Endothelial cell of umbilical vein (primary cell): ENCODE results near the gene FLRT1. TPM values are rescaled to one million over a fixed set of nuclear protein-coding genes. Genes with fewer than 3 reads are reported as not detected.

ENCODE experiments used
- BruUV-seq: library from RNA; stranded (reverse); fragments of 400-500 nt; replicated peaks from 2 replicates; lab custom pipeline; 2021; lab: Mats Ljungman, UMichigan
- CTCF ChIA-PET: fragments of 300-600, 350-600 bp; sonication (Branson Sonifier 250); formaldehyde crosslinking; loops from one replicate; lab custom pipeline; 2021; ENCODE audit warnings: antibody characterized with exemption, inconsistent platforms; lab: Charles Lee
- POLR2A ChIA-PET: fragments of 300-600, 350-600 bp; sonication (Branson Sonifier 250); formaldehyde crosslinking; loops from one replicate; lab custom pipeline; 2021; ENCODE audit warnings: antibody characterized with exemption, inconsistent platforms; lab: Charles Lee
- DNase-seq: peaks from one replicate; pipeline ENCODE4 v3.0.0-alpha.2; 2011; ENCODE audit warnings: low read depth, low spot score
- FAIRE-seq: peaks from 2 replicates; lab custom pipeline; 2011; peaks lifted over from hg19 to GRCh38; lab: Jason Lieb, UNC
- H2AFZ ChIP-seq: 2 replicates; pipeline ENCODE4 v1.6.0; 2012; ENCODE audit warnings: low read depth, low read length, control low read depth, inconsistent platforms
- H3K27ac ChIP-seq: 2 replicates; pipeline ENCODE4 v1.5.1; 2011; ENCODE audit warnings: low read depth, mild to moderate bottlenecking, control low read depth, low read length, moderate library complexity; ENCODE audit not compliant: insufficient read depth
- H3K27me3 ChIP-seq, 2 experiments: 2 replicates each; pipeline versions ENCODE4 v1.6.0 to v1.6.1; 2011; ENCODE audit warnings: low read length in 2 of 2, mixed read lengths in 1 of 2; ENCODE audit not compliant: control insufficient read depth in 2 of 2, insufficient read depth in 2 of 2
- H3K36me3 ChIP-seq, 2 experiments: 2 replicates in 1 of 2; 3 replicates in 1 of 2; pipeline ENCODE4 v1.5.1; 2011; ENCODE audit warnings: low read length in 2 of 2, mild to moderate bottlenecking in 1 of 2, moderate library complexity in 1 of 2; ENCODE audit not compliant: control insufficient read depth in 2 of 2, insufficient read depth in 2 of 2; ENCODE audit errors: extremely low read depth in 1 of 2
- H3K4me1 ChIP-seq: 3 replicates; pipeline ENCODE4 v1.5.1; 2011; ENCODE audit warnings: mild to moderate bottlenecking, low read length; ENCODE audit not compliant: control insufficient read depth, insufficient read depth; ENCODE audit errors: extremely low read depth
- H3K4me2 ChIP-seq: 2 replicates; pipeline ENCODE4 v1.6.1; 2011; ENCODE audit warnings: low read length, control low read depth, mixed read lengths; ENCODE audit not compliant: insufficient read depth
- H3K4me3 ChIP-seq, 3 experiments: fragments of 200-600 bp in 1 of 3; sonication (generic), shearing (Covaris generic) in 1 of 3; replicated peaks in 1 of 3; 2 replicates each; pipeline ENCODE4 v1.5.1; 2011 to 2016; ENCODE audit warnings: control low read depth in 3 of 3, low read length in 3 of 3, mild to moderate bottlenecking in 2 of 3, inconsistent platforms in 1 of 3, low read depth in 1 of 3, moderate library complexity in 1 of 3; ENCODE audit not compliant: insufficient read depth in 1 of 3
- H3K79me2 ChIP-seq: 2 replicates; pipeline ENCODE4 v1.6.0; 2012; ENCODE audit warnings: low read length, inconsistent platforms; ENCODE audit not compliant: control insufficient read depth, insufficient read depth
- H3K9ac ChIP-seq: replicated peaks from 2 replicates; pipeline ENCODE3; 2011; ENCODE audit warnings: low read length, control low read depth; ENCODE audit not compliant: insufficient read depth; ENCODE audit errors: extremely low read depth
- H3K9me1 ChIP-seq: replicated peaks from 3 replicates; pipeline ENCODE4 v1.6.0; 2011; ENCODE audit warnings: mild to moderate bottlenecking, low read length; ENCODE audit not compliant: control insufficient read depth, insufficient read depth; ENCODE audit errors: extremely low read depth
- H3K9me3 ChIP-seq: replicated peaks from 2 replicates; pipeline ENCODE4 v1.5.1; 2012; ENCODE audit warnings: low read length, inconsistent platforms; ENCODE audit not compliant: control insufficient read depth, insufficient read depth
- H4K20me1 ChIP-seq: replicated peaks from 2 replicates; pipeline ENCODE3; 2011; ENCODE audit warnings: mild to moderate bottlenecking, low read length; ENCODE audit not compliant: control insufficient read depth, insufficient read depth; ENCODE audit errors: extremely low read depth
- EZH2 ChIP-seq: IDR thresholded peaks from 2 replicates; pipeline ENCODE4 v1.6.1; 2012; ENCODE audit warnings: borderline replicate concordance, low read depth, mild to moderate bottlenecking, moderate library complexity, low read length, inconsistent platforms; ENCODE audit not compliant: severe bottlenecking
- FOS ChIP-seq: IDR thresholded peaks from 2 replicates; pipeline ENCODE4 v1.6.1; 2011; ENCODE audit warnings: mild to moderate bottlenecking, low read length, moderate library complexity, borderline replicate concordance; ENCODE audit not compliant: insufficient read depth
- GATA2 ChIP-seq: IDR thresholded peaks from 2 replicates; pipeline ENCODE4 v1.7.0; 2011; ENCODE audit warnings: low read depth, mild to moderate bottlenecking, moderate library complexity, mixed read lengths, low read length; ENCODE audit not compliant: insufficient read length, insufficient read depth
- JUN ChIP-seq: IDR thresholded peaks from 2 replicates; pipeline ENCODE4 v1.6.1; 2011; ENCODE audit warnings: borderline replicate concordance, low read depth; ENCODE audit not compliant: insufficient read length, insufficient read depth
- MYC ChIP-seq: IDR thresholded peaks from one replicate; pipeline ENCODE4 v1.6.1; 2011; ENCODE audit warnings: mild to moderate bottlenecking, low read depth, low read length
- POLR2A ChIP-seq: IDR thresholded peaks from 2 replicates; pipeline ENCODE4 v1.6.1; 2012; ENCODE audit warnings: low read depth, mild to moderate bottlenecking, control low read depth, low read length
- POLR2AphosphoS5 ChIP-seq: IDR thresholded peaks from 2 replicates; pipeline ENCODE4 v1.6.1; 2012; ENCODE audit warnings: low read depth, mild to moderate bottlenecking, control low read depth, low read length, moderate library complexity; ENCODE audit not compliant: insufficient read depth
- dilution Hi-C: fragments of 300-500 bp; cut with MboI; formaldehyde crosslinking; loops from one replicate; pipeline ENCODE4 v1.15.0; 2019; ENCODE audit warnings: low sequenced_read_pairs; ENCODE audit not compliant: extremely low pct_ligation_motif_present
- intact Hi-C: fragments of 100-400 bp; cut with micrococcal nuclease; formaldehyde crosslinking; loops from one replicate; pipeline ENCODE4 v1.10.0; 2022
- polyA plus RNA-seq, 4 experiments: library from polyadenylated mRNA; depleted of rRNA in 3 of 4; stranded (reverse) in 3 of 4; unstranded in 1 of 4; fragments of >200 nt; gene quantifications; 2 replicates each; pipeline versions ENCODE4 v1.2.1 to v1.2.3, GENCODE V29; 2011 to 2012; ENCODE audit warnings: missing spikeins in 1 of 4
- total RNA-seq: library from RNA; stranded (reverse); gene quantifications from 2 replicates; pipeline ENCODE4 v1.2.3, GENCODE V29; 2021
- TF ChIP-seq, protein P1 (sequence below): IDR thresholded peaks from 2 replicates; pipeline ENCODE4 v1.6.1; 2011; ENCODE audit not compliant: insufficient read depth, insufficient read length
- TF ChIP-seq, protein P2 (sequence below), 2 donors: IDR thresholded peaks; 1 replicate in 1 of 2; 2 replicates in 1 of 2; pipeline ENCODE4 v1.5.1; 2011; ENCODE audit warnings: low read length in 2 of 2, mild to moderate bottlenecking in 2 of 2, moderate library complexity in 2 of 2, control low read depth in 1 of 2, inconsistent platforms in 1 of 2, low read depth in 1 of 2; ENCODE audit not compliant: insufficient read depth in 1 of 2; ENCODE audit errors: extremely low read depth in 1 of 2

Gene FLRT1
- total and polyA plus RNA-seq, 2 donors (not counting 3 experiments of a cell fraction or from before 2014, with no cell fraction given) = not detected

- Histone ChIP-seq H4K20me1 (no peaks in the 10 kb centered on the region), H3K4me3 (no peak overlapping the region), H3K79me2 (no peaks in the 10 kb centered on the region), H3K9ac (no peak overlapping the region), H3K9me1 (no peaks in the 10 kb centered on the region), H3K36me3 (no peaks in the 10 kb centered on the region), H3K27me3 (peaks cover 7 to 8% of the 10 kb centered on the region in 2 experiments), H3K9me3 (no peaks in the 10 kb centered on the region), H3K27ac (no peak overlapping the region), H2AFZ (no peak overlapping the region), H3K4me1 (no peaks in the 10 kb centered on the region), H3K4me2 (no peak overlapping the region)
- no TSS peak for BruUV-seq
- ChIA-PET CTCF (no interaction called here), POLR2A (no interaction called here)
- DNase-seq (no peak), FAIRE-seq (no peak)
- TF ChIP-seq GATA2 (no peak), FOS (no peak), POLR2AphosphoS5 (no peak), EZH2 (no peak), JUN (no peak), MYC (no peak), POLR2A (no peak)
- TF ChIP-seq, protein P1, sequence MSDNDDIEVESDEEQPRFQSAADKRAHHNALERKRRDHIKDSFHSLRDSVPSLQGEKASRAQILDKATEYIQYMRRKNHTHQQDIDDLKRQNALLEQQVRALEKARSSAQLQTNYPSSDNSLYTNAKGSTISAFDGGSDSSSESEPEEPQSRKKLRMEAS = no peak
- TF ChIP-seq, protein P2, sequence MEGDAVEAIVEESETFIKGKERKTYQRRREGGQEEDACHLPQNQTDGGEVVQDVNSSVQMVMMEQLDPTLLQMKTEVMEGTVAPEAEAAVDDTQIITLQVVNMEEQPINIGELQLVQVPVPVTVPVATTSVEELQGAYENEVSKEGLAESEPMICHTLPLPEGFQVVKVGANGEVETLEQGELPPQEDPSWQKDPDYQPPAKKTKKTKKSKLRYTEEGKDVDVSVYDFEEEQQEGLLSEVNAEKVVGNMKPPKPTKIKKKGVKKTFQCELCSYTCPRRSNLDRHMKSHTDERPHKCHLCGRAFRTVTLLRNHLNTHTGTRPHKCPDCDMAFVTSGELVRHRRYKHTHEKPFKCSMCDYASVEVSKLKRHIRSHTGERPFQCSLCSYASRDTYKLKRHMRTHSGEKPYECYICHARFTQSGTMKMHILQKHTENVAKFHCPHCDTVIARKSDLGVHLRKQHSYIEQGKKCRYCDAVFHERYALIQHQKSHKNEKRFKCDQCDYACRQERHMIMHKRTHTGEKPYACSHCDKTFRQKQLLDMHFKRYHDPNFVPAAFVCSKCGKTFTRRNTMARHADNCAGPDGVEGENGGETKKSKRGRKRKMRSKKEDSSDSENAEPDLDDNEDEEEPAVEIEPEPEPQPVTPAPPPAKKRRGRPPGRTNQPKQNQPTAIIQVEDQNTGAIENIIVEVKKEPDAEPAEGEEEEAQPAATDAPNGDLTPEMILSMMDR (IDR thresholded peaks at IDR 0.05; ENCODE audit: extremely low read depth in 1 of 2, insufficient read depth in 1 of 2, low read depth in 1 of 2, low read length in 2 of 2) = no peak
- intact Hi-C loops (no loop called here), dilution Hi-C loops (no loop called here)
Observed at GRCh38 chr11:64041846-64042245, 6.1 kb downstream of the FLRT1 start.
